NCI-H2081 treated with DMSO at 0.1 percent for 48 hours (cell line): ENCODE measurements around the gene DNMT3A.
A peak's percentile ranks its signal among the peaks of the same experiment; 100 is the strongest.
"Not testable (repeated sequence)": the region's sequence is repeated elsewhere in the genome, so short reads cannot be mapped to it uniquely, and the experiment has no call there.

Experiments
- DNase-seq: peaks from one replicate; lab custom pipeline; 2025; lab: John Stamatoyannopoulos, UW

The DNMT3A gene

GRCh38 chr2:25234738-25235137 is 107.0 kb downstream of the DNMT3A start:
- peak; percentile 37 for DNase-seq

- DNase-seq, result no peak
Measured at GRCh38 chr2:25233916-25234605, 107.7 kb downstream of the DNMT3A start.

GRCh38 chr2:25232248-25232825 is 109.4 kb downstream of the DNMT3A start:
- no peak for DNase-seq

GRCh38 chr2:25230948-25231311 is 110.8 kb downstream of the DNMT3A start:
- DNase-seq, result no peak

GRCh38 chr2:25230198-25230947 is 111.4 kb downstream of the DNMT3A start:
- DNase-seq, result peak; percentile 37

- no peak for DNase-seq
Measured at GRCh38 chr2:25229279-25230197, 112.2 kb downstream of the DNMT3A start.

- DNase-seq, result peak; percentile 36
Measured at GRCh38 chr2:25228848-25229278, 112.9 kb downstream of the DNMT3A start.

GRCh38 chr2:25227576-25227975 is 114.1 kb downstream of the DNMT3A start:
- no peak for DNase-seq

- DNase-seq, result no peak
Measured at GRCh38 chr2:25226827-25227226, 114.9 kb downstream of the DNMT3A start.

GRCh38 chr2:25222477-25223121 is 119.1 kb downstream of the DNMT3A start:
- no peak for DNase-seq

GRCh38 chr2:25221579-25221978 is 120.1 kb downstream of the DNMT3A start:
- no peak for DNase-seq

- no peak for DNase-seq
Measured at GRCh38 chr2:25220313-25220712, 121.4 kb downstream of the DNMT3A start.

GRCh38 chr2:25219621-25220020 is 122.1 kb downstream of the DNMT3A start:
- DNase-seq, result no peak

- DNase-seq, result no peak
Measured at GRCh38 chr2:25218100-25218499, 123.6 kb downstream of the DNMT3A start.

- no peak for DNase-seq
Measured at GRCh38 chr2:25215948-25216679, 125.6 kb downstream of the DNMT3A start.

GRCh38 chr2:25215232-25215631 is 126.5 kb downstream of the DNMT3A start:
- DNase-seq, result no peak

GRCh38 chr2:25213229-25213628 is 128.5 kb downstream of the DNMT3A start:
- no peak for DNase-seq

- DNase-seq, result not testable (repeated sequence)
Measured at GRCh38 chr2:25210923-25211322, 130.8 kb downstream of the DNMT3A start.

GRCh38 chr2:25207078-25207545 is 134.6 kb downstream of the DNMT3A start:
- DNase-seq, result no peak

- DNase-seq, result no peak
Measured at GRCh38 chr2:25204190-25204838, 137.4 kb downstream of the DNMT3A start.
